GM18498 (cell line): ENCODE results near the gene SLC41A1.

Experiments
- ATAC-seq: cut with Tn5 transposase; IDR thresholded peaks from one replicate; pipeline ENCODE4 v1.9.1; 2021; ENCODE audit warnings: mild to moderate bottlenecking, moderate library complexity; ENCODE audit not compliant: unreplicated experiment

SLC41A1 gene

GRCh38 chr1:205763980-205764379, 49.0 kb downstream of the SLC41A1 start:
- no peak for ATAC-seq

GRCh38 chr1:205760606-205761005, 52.4 kb downstream of the SLC41A1 start:
- ATAC-seq = no peak

- no peak for ATAC-seq
Observed at GRCh38 chr1:205756552-205756951, 56.4 kb downstream of the SLC41A1 start.

GRCh38 chr1:205754857-205755256, 58.1 kb downstream of the SLC41A1 start:
- no peak for ATAC-seq

GRCh38 chr1:205751036-205751651, 61.9 kb downstream of the SLC41A1 start:
- no peak for ATAC-seq

- peak; percentile 82 for ATAC-seq
Observed at GRCh38 chr1:205750138-205751035, 62.6 kb downstream of the SLC41A1 start, which contains the start of gene NUCKS1. Gene NUCKS1 (minus strand): TSS chr1:205750182. CDS start chr1:205749973, 209 bp downstream.

- peak; percentile 81 for ATAC-seq
Observed at GRCh38 chr1:205749234-205750137, 63.5 kb downstream of the SLC41A1 start.

GRCh38 chr1:205748403-205749233, 64.4 kb downstream of the SLC41A1 start:
- ATAC-seq = peak; percentile 21

GRCh38 chr1:205746757-205747412, 66.1 kb downstream of the SLC41A1 start:
- no peak for ATAC-seq

- ATAC-seq = no peak
Observed at GRCh38 chr1:205744403-205744802, 68.6 kb downstream of the SLC41A1 start.

- no peak for ATAC-seq
Observed at GRCh38 chr1:205743977-205744376, 69.0 kb downstream of the SLC41A1 start.

GRCh38 chr1:205741681-205742080, 71.3 kb downstream of the SLC41A1 start:
- no peak for ATAC-seq

- no peak for ATAC-seq
Observed at GRCh38 chr1:205739348-205740160, 73.4 kb downstream of the SLC41A1 start.
